ENCODE results near the gene A4GALT.
"Not testable (repeated sequence)": the region's sequence is repeated elsewhere in the genome, so short reads cannot be mapped to it uniquely, and the experiment has no call there.

The A4GALT gene

DNA sequence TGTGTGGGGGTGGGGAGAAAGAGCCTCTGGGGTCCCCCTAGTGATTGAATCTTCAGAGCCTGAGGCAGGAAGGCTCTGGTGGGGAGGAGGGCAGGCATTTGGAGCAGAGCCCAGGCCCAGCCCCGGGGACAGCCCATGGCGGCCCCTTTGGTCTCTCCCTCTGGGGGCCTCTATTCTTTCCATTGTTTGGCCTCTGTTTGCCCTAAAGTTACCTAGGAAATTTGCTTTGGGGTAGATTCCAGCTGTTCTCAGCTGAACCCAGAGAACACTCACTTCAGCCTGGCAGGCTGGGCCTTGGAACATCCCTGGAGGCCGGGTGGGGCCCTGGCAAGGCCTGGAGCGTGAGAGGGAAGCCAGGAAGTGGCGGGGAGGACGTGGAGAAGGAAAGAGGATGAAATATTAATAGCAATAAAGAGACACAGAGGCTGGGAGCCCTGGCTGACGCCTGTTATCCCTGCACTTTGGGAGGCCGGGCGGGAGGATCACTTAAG lies 22.9 kb upstream of the A4GALT start:
- in situ Hi-C loops (cut with HindIII; ENCODE audit: low sequenced_read_pairs): loop anchor here (10.0 kb wide), 1 partner anchor 109 kb away; no protein-coding TSS in a partner anchor

- in situ Hi-C loops (cut with HindIII; ENCODE audit: low sequenced_read_pairs): loop anchor here (10.0 kb wide), 1 partner anchor 108 kb away; no protein-coding TSS in a partner anchor
These were observed 22.3 kb upstream of the A4GALT start for GRCh38 chr22:42742940-42743339.

GRCh38 chr22:42740320-42740719 lies 19.6 kb upstream of the A4GALT start:
- in situ Hi-C loops (cut with HindIII; ENCODE audit: low sequenced_read_pairs): loop anchor here (10.0 kb wide), 1 partner anchor 106 kb away; no protein-coding TSS in a partner anchor

DNA sequence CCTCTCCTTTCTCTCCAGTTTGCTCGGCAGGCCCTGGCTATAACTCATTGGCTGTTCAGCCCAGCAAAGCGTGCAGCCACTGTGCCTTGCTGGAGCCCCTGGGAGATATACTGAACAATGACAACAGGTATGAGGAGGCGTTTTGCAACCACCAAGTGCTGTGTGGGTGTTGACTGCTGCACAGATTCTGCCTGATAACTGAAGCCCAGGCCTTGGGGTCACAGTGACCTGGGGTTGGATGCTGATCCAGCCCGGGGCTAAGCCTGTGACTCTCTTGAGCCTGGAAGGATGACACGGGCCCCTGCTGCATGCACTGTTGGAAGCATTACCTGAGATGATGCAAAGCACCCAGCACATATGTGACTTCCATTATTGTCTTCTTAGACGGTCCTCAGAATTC lies 13.7 kb upstream of the A4GALT start:
- in situ Hi-C loops (cut with HindIII; ENCODE audit: low sequenced_read_pairs): no loop called here

- in situ Hi-C loops (cut with HindIII; ENCODE audit: low sequenced_read_pairs): not testable (repeated sequence)
These were observed 12.7 kb upstream of the A4GALT start for GRCh38 chr22:42733394-42733793.

DNA sequence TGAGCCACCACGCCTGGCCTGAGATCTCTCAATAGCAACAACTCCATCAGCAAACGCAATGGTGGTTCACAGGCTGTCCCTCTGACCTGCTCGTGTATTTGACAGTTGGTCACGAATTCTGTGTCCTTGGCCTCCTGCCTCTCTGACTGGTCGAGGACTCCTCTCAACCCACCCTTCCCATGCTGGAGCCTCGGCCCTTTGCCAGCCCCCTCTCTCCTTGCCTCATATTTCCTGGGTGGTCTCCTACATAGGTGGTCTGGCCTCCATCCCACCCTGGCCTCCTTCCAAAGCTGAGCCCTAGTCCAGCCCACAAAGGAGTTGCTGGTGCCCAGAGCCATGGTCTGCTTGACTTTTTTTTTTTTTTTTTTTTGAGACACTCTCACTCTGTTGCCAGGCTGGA lies 11.4 kb upstream of the A4GALT start:
- in situ Hi-C loops (cut with HindIII; ENCODE audit: low sequenced_read_pairs): no loop called here

GRCh38 chr22:42726811-42727210 lies 6.1 kb upstream of the A4GALT start:
- in situ Hi-C loops (cut with HindIII; ENCODE audit: low sequenced_read_pairs): no loop called here

DNA sequence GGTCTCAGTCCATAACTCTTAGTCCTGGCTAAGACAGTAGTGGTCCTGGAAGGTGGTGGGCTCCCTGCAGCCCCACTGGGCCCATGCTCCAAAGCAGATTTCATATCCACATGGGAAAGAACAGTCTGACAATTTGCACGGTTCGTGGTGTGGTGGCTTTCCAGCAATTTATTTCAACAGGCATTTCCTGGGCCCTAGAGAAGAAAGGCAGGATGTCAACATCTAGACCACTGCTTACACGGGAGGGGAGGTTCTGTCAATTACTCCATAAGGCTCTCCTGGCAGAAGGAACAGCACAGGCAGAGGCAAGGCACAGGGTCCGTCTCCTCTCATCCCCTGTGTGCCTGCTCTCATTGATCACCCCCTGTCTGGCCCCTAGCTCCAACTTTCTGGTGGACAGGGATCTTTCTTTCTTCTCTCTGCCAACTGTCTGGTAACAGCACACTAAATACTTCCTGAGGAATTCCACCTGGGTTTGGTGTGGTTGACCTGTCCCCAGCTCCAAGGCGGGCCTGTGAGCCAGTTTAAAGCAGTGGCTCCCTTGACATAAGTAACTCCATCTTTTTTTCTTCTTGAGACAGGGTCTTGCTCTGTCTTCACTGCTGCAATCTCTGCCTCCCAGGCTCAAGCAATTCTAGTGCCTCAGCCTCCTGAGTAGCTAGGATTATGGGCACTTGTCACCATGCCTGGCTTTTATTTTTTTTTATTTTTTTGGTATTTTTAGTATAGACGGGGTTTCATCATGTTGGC lies 5.1 kb upstream of the A4GALT start:
- in situ Hi-C loops (cut with HindIII; ENCODE audit: low sequenced_read_pairs): no loop called here

GRCh38 chr22:42724062-42724461 lies 3.4 kb upstream of the A4GALT start:
- in situ Hi-C loops (cut with HindIII; ENCODE audit: low sequenced_read_pairs): no loop called here

- in situ Hi-C loops (cut with HindIII; ENCODE audit: low sequenced_read_pairs): no loop called here
These were observed 370 bp upstream of the A4GALT start for GRCh38 chr22:42721045-42721434.

DNA sequence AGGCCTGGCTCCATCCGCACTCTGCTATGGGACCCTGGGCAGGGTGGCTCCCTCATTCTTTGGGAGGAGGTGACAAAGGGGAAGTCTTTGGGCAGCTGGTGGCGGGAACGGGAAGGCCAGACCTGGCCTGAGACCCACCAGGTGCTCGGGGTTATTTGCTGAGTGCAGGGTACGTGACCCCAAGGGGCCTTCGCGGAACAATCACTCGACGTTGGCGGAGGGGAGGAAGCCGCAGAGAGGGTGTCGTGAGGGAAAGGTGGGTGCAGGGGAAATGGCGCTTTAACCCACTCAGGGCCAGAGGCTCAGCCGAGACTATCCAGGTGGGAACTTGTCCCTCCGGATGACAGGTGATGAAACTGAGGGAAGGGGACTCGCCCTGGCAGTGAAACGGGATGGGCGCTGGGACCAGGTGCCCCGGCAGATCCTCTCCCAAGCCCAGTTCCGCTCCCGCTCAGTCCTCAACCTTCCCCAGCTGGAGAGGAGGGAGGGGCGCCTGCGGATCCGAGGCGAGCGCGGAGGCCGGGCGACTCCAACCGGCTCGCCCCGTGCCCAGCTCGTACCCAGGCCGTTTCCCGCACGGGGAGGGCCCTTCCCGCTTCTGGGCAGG lies 911 bp downstream of the A4GALT start:
- in situ Hi-C loops (cut with HindIII; ENCODE audit: low sequenced_read_pairs): no loop called here

GRCh38 chr22:42719133-42719532 lies 1.5 kb downstream of the A4GALT start:
- in situ Hi-C loops (cut with HindIII; ENCODE audit: low sequenced_read_pairs): no loop called here

DNA sequence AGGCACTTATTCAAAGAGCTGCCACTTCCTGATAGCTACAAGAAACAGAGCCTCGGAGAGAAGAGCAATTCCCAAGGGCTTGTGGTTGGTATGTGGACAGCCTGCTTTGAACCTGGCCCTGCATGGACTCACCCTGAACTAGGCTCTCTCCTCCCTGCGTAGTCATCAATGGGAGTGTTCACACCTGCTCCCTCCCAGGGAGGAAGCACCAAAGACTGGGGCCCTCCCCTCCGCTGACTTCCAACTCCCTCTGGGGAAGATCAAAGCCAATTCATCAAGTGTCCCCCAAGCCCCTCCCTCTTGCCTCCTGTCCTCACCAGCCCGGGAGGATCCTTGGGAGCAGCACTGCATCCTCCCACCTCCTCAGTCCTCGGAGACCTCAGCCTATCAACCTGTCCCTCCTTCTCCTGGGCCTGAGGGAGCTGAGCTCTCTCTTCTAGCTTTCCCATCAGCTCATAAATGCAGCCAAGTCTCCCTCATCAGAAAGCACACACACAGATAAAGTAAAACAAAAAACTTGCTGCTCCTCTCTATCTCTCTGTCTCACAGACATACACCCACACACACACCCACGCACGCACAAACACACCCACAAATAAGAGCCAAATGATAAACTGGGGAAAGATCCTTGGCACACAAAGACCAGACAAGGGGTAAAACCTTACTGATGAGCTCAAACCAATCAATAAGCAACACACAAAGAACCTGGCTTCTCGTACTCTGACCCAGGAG lies 3.3 kb downstream of the A4GALT start:
- in situ Hi-C loops (cut with HindIII; ENCODE audit: low sequenced_read_pairs): no loop called here

DNA sequence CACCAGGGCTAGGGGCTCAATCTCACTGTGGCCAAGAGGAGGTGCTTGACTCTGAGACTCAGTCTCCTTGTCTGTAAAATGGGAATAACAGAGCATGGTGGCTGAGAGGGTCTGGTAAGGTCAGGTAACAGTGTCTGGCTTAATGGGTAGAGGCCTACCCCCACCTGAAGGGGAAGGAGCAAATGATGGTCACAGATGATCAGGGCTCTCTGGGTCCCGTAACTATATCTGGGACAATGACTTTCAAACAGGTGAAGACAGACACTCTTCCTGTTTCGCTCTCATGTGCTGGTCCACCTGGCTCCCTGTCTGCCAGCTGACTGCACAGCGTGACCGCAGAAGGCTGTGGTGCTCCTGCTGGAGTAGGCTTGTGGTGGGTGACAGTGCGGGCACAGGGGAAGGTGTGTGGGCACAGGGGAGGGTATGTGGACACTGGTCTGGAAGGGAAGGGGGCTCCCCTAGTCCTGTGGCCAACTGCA lies 4.0 kb downstream of the A4GALT start:
- in situ Hi-C loops (cut with HindIII; ENCODE audit: low sequenced_read_pairs): no loop called here

DNA sequence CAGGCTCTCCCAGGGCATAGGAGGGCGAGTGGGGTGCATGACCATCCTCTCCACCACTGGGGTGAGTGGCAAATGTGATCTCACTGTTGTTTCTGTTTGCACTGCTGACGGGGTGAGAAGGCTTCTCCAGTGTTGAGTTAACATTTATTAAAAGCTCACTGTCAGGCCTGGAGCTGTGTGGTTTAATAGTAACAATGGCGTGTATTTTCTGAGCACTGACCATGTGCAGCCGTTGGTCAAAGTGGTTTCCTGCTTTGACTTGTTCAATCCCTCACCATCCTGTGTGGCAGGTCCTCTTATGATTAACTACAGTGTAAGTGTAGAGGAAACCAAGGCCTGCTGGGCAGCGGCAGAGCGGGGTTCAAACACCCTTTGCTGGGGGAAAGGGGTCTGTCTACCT lies 4.4 kb downstream of the A4GALT start:
- in situ Hi-C loops (cut with HindIII; ENCODE audit: low sequenced_read_pairs): no loop called here

DNA sequence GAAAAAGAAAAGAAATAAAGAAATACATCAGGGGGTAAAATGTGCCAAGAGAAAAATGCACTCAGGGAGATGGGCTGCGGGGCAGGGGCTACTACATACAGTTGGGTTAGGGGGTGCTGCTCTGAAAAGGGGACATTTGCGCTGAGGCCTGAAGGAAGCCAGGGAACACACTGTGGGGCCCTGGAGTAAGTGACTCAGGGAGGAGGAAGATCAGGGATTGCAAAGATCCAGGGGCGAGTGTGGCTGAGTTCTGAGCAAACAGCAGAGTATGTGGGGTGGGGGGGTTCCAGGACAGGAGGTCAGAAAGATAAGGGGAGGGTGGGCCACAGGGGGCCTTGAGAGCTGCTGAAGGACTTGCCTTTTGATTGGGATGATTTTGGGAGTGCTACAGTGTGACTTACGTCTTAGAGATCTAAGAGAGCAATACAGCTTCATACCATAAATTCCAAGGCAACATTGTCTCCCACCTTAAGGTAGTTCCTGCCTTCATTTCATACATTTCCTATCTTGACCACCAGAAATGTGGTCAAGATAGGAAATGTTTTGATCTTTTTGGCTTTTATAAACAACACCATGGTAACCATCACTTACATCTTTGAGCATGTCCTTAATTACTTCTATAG lies 5.8 kb downstream of the A4GALT start:
- in situ Hi-C loops (cut with HindIII; ENCODE audit: low sequenced_read_pairs): no loop called here

- in situ Hi-C loops (cut with HindIII; ENCODE audit: low sequenced_read_pairs): no loop called here
These were observed 6.4 kb downstream of the A4GALT start for GRCh38 chr22:42714308-42714707.

GRCh38 chr22:42711895-42712837 lies 8.5 kb downstream of the A4GALT start:
- in situ Hi-C loops (cut with HindIII; ENCODE audit: low sequenced_read_pairs): no loop called here

- in situ Hi-C loops (cut with HindIII; ENCODE audit: low sequenced_read_pairs): no loop called here
These were observed 9.4 kb downstream of the A4GALT start for GRCh38 chr22:42711281-42711731.

GRCh38 chr22:42708417-42708816 lies 12.3 kb downstream of the A4GALT start:
- in situ Hi-C loops (cut with HindIII; ENCODE audit: low sequenced_read_pairs): no loop called here
